ENCODE results near the gene KLHL25.
A peak's percentile ranks its signal among the peaks of the same experiment; 100 is the strongest.

Gene KLHL25

DNA sequence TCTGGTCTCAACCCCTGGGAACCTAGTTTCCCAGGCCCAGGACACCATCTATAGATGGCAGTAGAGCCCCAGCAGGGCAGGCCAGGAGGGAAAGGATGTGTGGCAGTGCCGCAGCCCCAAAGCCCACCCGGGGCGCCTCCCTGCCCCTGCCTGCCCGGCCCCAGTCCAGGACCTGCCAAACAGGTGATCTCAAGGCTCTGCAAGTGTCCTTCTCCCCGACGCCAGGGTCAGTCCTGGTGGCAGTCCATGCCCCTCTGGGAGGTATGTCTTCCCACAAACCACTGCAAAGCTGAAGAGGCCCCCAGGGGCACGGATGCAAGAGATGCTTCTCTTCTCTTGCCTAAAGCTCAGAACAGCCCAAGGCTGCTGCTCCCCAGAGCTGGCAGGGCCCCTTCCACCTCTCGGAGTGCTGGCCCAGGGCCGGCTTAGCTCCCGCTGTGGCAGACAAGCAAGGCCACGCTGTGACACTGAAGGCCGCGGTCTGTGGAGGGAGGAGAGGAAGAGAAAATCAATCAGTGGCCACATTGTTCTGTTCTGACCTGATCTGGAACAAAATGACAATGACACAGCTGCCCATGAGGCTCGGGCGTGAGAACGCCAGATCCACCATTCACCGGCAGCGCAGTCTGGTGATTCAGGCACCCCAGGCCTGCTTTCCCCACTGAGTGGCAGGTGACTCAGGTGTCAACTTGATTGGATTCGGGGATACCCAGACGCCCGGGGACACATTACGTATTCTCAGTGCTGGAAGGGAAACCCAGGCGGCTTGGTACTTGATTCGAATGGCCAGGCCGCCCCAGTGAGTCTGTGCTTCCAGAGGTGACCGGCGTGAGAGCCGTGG, 34.0 kb downstream of the KLHL25 start:
- no peak for DNase-seq (ENCODE audit: low spot score)

DNA sequence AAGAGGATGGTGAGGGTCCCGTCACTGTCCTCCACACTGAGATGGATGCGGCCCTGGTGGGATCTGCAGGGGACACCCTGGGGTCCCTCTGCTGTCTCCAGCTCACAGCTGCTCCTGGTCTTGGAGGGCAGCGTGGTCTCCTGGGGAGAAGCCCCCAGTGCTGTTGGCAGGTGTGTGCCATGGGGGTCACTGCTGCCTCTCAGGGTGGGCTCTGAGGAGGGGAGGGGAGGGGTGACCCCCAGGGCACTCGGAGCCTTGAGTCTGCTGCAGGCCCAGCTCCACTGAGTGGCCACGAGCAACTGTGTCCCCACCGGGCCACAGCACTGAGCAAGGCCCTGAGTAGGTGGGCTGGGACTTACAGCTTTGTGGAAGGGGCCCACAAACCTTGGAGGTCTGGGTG, 34.7 kb downstream of the KLHL25 start:
- no peak for DNase-seq (ENCODE audit: low spot score)

DNA sequence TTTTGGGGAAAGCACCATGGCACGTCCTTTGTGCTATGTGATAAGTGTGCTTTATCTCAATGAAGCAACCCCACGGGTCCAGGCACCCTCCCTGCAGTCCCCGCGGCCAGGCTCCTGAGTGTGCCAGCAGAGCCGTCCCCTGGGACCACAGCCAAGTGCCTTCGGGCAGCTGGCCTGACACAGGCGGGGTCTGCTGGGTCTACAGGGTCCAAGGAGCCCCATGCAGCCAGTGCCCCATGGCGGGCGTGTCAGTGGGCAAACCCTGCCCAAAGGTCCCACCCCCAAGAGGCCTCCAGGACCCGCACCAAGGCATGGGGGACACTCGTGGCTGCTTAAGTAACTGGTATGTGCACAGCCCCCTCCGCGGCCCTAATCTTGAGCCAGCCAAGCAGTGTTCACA, 35.3 kb downstream of the KLHL25 start:
- no peak for DNase-seq (ENCODE audit: low spot score)

DNA sequence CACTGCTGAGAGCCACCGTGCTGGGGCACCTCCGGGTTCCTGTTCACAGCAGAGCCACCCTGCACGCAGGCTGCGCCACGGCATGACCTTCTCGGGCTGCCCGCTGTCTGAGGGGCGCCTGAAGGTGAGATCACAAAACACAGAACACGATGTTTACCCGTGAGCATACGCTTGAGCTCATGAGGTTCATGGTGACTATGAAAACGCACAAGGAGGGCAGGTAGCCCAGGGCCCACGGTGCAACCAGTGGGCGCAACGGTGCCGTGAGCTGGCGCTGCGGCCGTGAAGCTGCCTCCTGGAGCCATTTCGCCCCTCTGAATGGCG, 36.1 kb downstream of the KLHL25 start:
- no peak for DNase-seq (ENCODE audit: low spot score)

DNA sequence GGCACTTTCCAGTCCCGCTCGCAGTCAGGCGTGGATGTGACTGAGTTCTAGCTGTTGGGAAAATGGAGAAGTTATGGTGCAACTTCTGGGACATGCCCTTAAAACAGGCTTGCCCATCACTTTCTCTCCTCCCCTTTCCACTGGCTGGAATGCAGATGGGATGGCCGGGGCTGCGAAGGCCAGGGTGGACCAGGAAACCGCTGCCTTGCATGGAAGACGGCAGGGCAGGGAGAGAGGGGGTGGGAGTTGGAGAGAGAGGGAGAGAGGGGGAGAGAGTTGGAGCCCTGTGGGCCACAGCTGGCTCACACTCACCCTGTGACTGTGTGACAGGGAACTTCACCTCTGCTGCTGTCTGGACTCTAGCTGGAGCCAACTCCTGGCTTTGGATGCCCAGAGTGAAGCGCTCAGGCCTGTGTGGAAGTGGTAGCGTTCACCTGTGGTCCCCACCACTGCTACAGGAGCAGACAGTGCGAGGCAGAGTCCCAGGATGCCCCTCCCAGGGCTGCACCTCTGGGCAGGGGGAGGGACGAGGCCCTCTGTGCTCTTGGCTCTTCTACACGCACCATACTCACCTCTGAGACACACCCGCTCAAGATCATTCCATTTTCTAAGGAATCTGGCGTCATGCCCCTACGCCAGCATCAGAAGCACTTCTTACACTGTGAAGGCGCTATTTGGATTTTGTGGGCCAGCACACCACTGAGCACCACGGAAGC, 36.6 kb downstream of the KLHL25 start:
- no peak for DNase-seq (ENCODE audit: low spot score)

DNA sequence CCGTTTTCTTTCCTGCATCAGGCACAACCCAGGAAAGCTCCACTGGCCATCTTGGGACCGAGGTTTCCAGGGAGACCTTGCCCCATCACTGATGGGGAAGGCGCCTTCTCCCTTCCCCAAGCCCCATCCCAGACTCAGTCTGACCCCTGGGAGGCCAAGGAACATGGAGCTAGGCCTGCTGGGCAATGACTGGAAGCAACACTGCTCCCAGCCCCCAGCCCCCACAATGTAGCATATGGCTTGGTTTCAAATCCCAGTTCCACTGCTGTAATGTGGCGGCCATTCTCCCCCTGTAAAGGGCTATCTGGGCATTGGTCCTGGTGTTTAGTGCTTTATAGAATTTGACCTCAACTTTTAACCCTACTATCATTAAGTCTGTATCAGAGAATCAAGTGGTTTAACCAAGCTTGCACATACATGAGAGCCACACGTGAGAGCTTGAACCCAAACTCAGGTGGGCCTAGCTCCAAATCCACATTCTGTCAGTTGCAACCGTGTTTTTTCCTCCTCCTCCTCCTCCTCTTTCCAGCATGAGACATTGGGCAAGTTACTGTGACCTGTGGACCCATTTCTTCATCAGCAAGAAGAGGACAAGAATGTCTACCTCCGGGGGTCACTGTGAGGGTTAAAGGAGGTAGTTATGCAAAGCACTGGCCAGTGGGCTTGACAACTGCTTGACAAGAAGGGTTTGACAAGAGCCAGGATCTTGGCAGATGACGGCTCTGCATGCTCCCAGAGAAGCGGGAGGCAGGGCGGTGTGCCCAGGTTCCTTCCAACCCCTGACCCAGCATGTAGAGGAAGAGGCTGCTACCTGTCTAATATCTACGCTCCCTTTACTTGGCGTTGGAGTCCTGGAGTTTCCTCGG, 37.4 kb downstream of the KLHL25 start:
- DNase-seq (ENCODE audit: low spot score): no peak

DNA sequence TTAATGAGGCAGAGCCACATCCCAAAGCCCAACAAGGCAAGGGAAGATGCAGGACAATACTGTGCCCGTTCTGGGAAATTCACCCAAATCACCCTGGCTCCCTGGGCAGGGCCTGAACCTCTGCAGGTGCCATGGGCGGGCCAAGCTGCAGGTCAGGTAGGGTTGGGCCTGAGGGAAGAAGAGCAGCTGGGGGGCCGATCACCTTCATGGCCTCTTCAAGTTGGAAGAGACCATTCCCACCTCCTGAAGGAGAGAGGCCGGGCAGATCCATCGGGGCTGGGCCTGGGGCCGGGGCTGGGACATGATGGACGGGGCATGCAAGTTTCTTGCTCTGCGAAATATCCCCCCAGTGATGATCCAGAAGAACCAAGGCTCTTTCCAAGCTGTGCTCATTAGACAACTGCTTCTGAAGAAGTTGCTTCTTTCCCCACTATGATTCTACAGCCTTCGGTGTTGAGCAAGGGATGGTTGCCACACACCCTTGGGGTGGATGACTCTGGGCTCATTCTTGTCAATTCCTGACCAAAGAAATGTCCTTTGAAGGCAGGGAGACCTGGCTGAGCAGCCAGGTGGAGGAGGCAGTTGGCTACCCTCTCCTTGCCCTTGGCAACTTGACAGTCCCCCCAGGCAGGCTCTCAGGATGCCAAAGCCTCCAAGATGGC, 38.2 kb downstream of the KLHL25 start:
- DNase-seq (ENCODE audit: low spot score): peak; percentile 49

DNA sequence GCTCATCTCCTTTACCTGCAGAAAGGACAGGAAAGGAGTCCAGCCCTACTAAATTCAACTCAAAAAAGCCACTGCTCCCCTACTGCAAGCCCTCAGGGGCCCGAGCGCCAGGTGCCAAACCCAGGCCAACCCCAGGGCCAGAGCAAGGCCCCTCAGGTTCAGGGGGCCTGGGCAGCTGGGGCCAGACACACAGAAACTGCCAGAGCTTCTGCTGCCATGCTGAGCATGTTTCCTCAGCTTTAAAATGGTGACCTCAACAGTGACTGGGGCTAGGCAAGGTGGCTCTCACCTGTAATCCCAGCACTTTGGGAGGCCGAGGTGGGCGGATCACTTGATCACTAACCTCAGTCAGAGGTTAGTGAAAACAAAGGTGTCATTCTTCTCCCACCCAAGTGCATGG, 38.8 kb downstream of the KLHL25 start:
- no peak for DNase-seq (ENCODE audit: low spot score)

DNA sequence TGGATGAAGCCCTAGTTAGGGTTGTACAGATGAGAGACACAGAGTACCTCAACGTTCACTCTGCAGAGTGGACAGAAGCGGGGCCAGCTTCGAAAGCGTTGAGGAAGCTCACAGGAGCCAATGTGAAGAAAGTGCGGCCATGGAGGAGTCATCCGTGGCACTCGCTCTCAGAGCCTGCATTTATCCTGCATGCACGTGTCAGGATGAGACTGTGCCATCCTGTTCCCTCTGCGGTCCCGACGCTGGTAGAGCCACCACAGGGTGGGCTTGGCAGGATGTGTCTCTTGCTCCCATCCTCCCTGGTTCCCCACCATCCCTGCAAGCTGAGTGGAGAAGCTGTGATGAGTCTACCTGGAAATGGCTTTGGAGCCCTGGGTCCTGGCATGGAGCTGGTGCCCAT, 39.3 kb downstream of the KLHL25 start:
- no peak for DNase-seq (ENCODE audit: low spot score)

DNA sequence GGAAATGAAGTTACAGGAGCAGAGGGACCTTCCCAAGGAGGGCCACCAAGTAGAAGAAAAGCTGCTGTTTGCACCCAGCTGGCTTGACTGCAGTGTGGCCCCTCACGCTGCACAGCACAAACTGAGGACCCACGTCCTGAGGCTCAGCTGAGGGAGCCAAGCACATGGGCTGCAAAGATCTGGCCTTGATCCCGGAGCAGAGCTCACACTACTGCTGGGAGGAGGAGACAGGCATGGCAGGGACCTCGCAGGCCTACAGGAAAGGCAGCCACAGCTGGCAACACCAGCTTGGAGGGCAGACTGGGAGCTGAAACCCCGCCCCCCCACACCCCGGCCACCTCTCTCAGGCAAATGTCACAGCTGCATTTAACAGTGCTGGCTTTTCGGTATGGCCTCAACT, 39.7 kb downstream of the KLHL25 start:
- no peak for DNase-seq (ENCODE audit: low spot score)

DNA sequence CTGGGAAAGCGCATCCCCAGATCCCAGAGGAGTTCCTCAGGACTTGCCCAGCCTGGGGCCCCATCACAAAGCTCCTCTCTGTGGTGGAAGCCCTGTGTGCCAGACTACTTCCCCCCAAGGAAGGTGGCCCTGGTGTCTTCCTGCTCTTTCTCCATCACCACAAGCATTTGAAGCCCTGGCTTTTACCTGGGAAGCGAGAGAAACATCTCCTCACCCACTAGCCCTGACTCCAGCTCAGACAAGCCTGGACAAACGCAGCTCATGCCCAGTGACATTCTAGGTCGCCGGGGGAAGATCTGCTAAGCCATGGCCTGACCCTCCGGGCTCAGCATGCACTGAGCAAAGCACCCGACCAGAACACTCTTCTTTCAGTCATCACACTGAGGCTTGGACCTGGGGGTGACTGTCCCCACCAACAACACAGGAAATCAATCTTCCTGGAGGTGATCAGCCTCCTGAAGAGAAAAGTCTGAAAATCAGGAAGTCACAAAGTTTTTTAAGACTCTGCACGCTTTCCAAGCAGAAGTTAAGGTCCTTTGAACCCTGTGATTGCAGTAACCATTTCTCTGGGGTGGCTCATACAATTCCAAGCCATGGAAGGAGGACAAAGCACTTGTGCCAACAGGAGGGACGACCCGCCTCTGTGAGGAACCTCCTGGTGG, 40.8 kb downstream of the KLHL25 start:
- no peak for DNase-seq (ENCODE audit: low spot score)

DNA sequence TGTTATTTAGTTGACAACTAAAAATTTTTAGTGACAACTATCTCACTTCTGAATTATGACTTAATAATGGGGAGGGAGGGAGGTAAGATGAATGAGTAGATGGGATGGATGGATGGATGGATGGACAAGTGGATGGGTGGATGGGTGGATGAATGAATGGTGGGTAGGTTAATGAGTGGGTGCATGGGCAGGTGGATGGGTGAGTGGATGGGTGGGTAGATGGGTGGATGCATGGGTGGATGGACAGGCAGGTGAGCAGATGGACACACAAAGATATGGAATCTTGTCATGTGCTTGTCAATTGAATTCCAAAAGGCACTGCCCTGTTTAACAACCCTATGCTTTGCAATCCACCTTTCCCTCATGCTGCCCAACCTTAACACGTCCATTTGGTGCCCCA, 41.5 kb downstream of the KLHL25 start:
- no peak for DNase-seq (ENCODE audit: low spot score)

DNA sequence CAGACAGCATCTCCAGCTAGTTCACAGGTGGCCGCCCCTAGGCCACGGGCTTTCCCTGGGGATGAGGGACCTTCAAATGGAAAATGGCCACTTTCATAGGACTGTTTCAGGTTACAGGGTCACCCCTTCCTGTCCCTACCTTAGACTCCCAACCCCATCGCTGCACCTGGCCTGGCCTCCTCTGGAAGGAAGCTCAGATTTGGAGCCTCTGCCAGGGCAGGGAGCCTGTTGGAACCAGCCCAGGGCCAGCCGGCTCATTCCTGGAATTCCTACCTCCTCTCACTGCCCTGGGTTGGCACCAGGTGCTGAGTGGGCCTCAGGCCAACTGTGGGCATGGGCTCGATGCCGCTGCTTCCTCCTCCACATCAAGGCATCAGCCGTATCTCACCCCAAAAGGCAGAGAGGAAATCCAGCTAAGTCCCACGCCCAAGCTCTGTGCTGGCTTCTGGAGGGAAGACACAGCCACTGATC, 42.2 kb downstream of the KLHL25 start:
- no peak for DNase-seq (ENCODE audit: low spot score)

DNA sequence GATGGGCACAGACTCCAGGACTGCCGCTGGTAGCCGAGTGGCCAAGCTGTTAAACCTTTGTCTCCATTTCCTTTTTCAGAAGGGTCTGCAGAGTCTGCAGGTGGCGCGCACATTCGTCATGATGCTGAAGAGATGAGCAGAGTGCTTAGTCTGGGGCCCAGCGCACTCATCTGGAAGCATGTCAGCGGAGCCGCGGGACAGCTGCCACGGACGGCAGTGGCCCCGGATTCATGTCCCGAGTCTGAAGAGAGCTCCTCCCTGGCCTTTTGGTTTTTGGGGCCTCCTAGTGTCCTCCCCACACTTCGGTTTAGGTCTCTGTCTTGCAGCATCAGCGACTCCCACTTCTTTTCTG, 42.6 kb downstream of the KLHL25 start:
- no peak for DNase-seq (ENCODE audit: low spot score)

DNA sequence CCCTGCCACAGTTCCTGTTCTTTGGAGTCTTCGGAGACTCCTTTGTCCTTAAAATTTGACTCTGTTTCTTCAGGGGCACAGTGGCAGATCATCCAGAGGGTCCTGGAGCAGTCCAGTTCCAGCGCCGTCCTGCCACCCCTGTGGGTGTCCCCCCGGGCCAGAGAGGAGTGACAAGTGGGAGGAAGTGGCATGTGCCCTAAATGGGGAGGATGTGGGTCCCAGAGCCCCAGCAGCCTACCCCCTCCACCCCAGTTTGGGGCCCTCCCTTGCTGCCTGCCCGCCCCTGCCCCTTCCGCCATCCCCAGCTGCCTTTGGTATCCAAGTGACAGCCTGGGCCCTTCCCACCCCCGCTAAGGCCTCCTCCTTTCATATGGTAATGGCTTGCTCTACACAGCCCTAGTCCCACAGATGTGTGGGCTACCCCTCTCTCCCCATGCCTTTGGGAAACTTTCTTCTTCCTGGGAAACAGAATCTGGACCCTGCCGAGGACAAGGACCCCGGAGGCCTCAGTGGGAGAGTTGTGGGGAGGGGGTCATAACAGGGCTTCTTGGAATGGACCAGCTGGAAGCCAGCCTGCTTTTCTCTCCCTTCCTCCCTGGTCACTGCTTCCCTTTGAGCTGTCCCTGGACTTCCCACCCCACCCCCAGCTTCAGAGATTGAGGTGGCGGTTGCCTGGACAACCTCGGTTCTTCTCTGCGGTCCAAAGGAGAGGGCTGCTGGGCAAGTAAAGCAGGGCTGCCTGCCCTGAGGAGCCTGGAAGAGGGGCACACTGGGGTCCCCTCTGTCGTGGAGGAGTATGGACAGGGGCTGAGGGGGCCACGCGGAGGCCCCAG, 43.2 kb downstream of the KLHL25 start:
- no peak for DNase-seq (ENCODE audit: low spot score)

DNA sequence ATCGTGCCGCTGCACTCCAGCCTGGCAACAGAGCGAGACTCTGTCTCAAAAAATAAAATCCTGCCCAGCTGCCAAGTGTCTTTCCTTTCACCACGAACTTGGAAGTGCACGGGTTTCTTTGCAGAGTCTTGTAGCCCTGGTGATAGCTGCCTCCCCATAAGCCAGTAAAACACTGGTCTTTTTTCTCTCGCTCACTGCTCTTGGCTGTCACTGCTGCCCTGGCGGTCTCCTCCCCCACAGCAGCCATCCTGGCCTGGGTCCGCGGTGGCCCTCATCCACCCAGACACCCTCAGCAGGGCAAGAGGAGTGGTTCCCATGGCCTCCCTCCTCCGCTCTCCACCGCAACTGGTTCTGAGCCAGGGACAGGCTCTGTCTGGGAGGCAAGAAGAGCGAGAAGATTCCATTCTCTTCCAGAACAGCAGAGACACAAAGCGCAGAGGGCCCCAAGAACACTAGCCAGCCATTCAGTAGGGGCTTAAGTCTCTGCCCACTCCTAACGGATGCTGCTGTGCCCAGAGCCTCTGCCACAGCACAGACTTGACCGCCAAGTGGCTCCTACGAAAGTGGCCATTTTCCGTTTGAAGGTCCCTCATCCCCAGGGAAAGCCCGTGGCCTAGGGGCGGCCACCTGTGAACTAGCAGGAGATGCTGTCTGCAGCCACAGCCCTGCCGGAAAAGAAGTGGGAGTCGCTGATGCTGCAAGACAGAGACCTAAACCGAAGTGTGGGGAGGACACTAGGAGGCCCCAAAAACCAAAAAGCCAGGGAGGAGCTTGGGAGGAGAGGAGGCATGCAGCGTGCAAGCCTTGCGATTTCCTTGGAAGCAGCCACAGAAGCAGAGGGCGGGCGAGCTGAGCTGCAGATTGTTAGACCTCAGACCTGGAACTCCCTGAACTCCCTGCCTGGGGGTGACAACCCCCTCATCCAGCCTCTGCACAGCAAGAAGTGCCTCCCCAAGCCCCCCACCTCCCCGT, 44.1 kb downstream of the KLHL25 start:
- DNase-seq (ENCODE audit: low spot score): peak; percentile 67

DNA sequence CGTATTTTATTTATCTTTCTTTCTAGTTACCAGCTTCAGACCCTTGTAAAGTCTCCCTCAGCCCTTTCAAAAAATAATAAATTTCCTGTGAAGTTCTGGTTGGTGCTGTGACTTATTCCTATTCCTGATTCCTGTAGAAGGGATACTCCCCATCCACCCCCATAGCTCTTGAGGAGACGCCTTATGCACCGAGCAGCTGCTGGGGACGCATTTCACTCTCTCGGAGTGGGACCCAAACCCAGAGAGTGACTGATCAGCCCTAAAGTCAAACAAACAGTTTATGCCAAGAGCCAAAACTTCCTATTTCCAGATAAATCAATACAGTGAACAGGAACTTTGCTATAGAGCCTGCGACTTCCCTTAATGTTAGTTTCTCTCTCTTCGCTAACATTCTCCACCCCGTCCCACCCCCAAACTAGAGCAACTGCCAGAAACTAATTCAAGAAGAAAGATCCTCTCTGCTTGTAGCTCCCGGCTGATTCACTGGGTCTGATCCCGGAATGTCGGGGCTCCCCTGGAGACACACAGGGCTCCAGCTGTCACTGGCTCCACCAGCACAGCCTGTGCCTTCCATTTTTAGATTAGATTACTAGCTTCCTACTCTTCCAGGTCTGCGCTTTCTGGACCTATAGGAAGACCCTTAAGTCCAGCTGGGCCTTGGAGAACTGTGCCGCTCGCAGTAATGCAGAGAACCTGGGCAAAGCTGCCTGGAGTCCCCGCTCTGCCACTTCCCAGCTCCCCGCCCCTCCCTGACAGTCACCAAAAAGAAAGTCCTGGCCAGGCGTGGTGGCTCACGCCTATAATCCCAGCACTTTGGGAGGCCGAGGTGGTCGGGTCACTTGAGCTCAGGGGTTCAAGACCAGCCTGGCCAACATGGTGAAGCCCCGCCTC, 45.2 kb downstream of the KLHL25 start:
- peak; percentile 66 for DNase-seq (ENCODE audit: low spot score)

DNA sequence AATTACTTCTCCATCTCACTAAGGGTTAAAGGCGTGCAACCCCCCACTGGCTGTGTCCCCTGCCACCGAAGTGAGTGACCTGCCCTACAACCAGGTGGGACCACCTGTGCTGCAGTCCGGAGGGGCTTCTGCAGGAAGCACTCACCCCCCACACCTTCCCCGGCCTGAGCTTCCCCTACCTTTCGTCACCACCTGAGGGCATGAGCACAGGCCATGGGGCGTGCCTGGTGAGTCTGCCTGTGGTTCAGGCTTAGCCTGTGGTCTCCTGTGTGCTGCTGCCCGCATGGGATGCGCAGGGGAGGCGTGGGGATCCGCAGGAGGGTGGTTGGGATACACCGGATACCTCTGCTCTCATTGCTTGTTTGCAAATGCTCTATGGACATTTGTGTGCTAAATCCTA, 46.0 kb downstream of the KLHL25 start:
- no peak for DNase-seq (ENCODE audit: low spot score)

DNA sequence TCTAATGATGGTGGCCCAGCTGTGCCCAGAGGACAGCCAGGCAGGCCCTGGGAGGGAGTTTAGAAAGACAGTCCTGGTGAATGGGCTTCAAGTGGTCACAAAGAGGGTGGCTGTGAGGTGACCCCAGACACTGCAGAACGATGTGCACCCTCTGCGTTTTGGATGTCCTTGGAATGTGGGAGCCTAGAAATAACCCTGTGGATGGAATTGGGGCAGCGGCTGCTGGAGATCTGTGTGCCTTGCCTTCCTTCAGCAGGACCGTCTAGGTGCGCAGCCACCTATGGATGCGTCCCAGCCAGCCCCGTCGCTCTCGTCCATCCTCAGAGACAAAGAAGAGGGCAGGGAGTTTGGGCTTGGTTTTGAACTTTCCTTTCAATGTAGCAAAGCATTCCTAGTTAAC, 46.5 kb downstream of the KLHL25 start:
- DNase-seq (ENCODE audit: low spot score): no peak
